Activated T-helper 2 cell treated with anti-CD3 and anti-CD28 coated beads, Interferon-gamma antibody, Interleukin-2, Interleukin-4, amounts not matched to agents 10 μg/mL and 5 μg/mL and 100 μg/mL, durations not matched to agents 14 hours and 24 hours and 36 hours (primary cell): ENCODE results near the gene F13A1. TPM values are rescaled to one million over a fixed set of nuclear protein-coding genes. Genes with fewer than 3 reads are reported as not detected.

ENCODE experiments used
- DNase-seq: peaks from one replicate; pipeline ENCODE4 v3.0.0; 2021; ENCODE audit warnings: low spot score
- H3K27ac Mint-ChIP-seq: one replicate; pipeline ENCODE4 v1.8.0; 2021; ENCODE audit warnings: mixed read lengths
- H3K27me3 Mint-ChIP-seq: one replicate; pipeline ENCODE4 v1.8.0; 2021; ENCODE audit warnings: low read depth, mixed read lengths
- H3K36me3 Mint-ChIP-seq: one replicate; pipeline ENCODE4 v1.8.0; 2021; ENCODE audit warnings: low read depth, mixed read lengths
- H3K4me1 Mint-ChIP-seq: one replicate; pipeline ENCODE4 v1.8.0; 2021; ENCODE audit warnings: low read depth, mixed read lengths
- H3K4me3 Mint-ChIP-seq: one replicate; pipeline ENCODE4 v1.8.0; 2021; ENCODE audit warnings: low read depth, mild to moderate bottlenecking, moderate library complexity, mixed read lengths
- H3K9me3 Mint-ChIP-seq: one replicate; pipeline ENCODE4 v1.8.0; 2021; ENCODE audit warnings: mixed read lengths
- intact Hi-C: fragments of 100-400 bp; cut with micrococcal nuclease; formaldehyde crosslinking; loops from one replicate; pipeline ENCODE4 v1.15.1; 2023
- total RNA-seq: library from RNA; stranded (reverse); gene quantifications from 2 replicates; pipeline ENCODE4 v1.2.3, GENCODE V29; 2022

F13A1 gene
- total RNA-seq, 1 donor from 2014 or later, result not detected

DNA sequence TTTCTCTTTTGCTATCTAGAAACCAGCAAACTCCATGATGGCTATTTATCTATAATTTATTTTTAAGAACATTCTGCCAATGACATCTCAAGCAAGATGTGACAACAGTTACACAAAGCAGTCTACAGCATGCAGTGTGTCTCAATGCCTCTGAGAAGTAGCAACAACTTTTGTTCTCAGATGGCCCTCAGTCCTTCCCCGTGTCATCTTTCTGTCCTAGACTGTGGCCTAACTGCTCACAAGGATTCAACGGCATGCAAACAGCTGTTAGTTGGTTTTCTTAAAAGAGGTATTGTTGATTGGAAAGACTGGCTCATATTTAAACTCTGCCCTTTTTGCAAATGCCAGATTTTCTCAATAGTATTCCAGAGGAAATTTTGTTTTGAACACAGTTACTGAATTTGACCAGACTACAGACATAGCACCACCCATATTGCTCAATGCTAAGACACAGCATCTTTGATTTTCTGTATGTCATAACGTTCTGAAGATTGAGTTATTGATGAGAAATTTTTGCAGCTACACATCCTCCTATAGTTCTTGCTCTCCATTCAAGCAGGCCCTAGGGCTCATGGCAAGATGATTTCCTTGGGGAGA, 26.1 kb upstream of the F13A1 start:
- H3K36me3 Mint-ChIP-seq, result no peaks in the 10 kb centered on the region
- H3K9me3 Mint-ChIP-seq, result no peaks in the 10 kb centered on the region
- H3K4me3 Mint-ChIP-seq, result no peak overlapping the region
- H3K4me1 Mint-ChIP-seq, result no peaks in the 10 kb centered on the region
- H3K27ac Mint-ChIP-seq, result no peak overlapping the region
- intact Hi-C loops, result loop anchor here (10.0 kb wide), 1 partner anchor 198 kb away; no protein-coding TSS in a partner anchor
- DNase-seq, result no peak
- H3K27me3 Mint-ChIP-seq, result peaks cover 13% of the 10 kb centered on the region

GRCh38 chr6:6333501-6333900, 13.0 kb upstream of the F13A1 start:
- no peak for DNase-seq
- Mint-ChIP-seq H3K4me3 (no peak overlapping the region), H3K27ac (no peak overlapping the region), H3K36me3 (no peaks in the 10 kb centered on the region), H3K4me1 (no peaks in the 10 kb centered on the region), H3K9me3 (no peaks in the 10 kb centered on the region), H3K27me3 (peaks cover 3% of the 10 kb centered on the region)
- intact Hi-C loops, result no loop called here

DNA sequence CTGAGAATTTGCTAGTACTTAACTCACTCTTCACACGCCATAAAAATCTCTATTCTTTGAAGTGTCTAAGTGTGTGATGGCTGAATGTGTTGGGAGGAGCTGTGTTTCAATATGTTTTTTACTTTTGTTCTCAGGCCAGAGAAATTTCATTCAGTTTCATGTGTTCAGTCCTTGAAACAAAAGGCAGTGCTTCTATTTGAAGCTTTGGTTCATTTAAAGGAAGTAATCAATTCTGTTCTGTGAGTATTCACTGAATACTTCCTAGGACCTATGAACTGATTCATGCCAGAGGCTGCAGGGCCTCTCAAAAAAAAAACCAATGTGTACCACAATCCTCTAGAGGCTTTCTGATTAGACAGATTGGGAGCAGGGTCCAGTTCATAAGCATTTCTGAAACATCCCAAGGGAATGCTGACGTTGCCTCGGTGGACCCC, 12.4 kb upstream of the F13A1 start:
- no peaks in the 10 kb centered on the region for H3K4me1 Mint-ChIP-seq

GRCh38 chr6:6331946-6332601, 11.6 kb upstream of the F13A1 start:
- no peak for DNase-seq
- Mint-ChIP-seq H3K4me3 (no peak overlapping the region), H3K27me3 (peaks cover 3% of the 10 kb centered on the region), H3K36me3 (no peaks in the 10 kb centered on the region), H3K27ac (no peak overlapping the region), H3K4me1 (no peaks in the 10 kb centered on the region), H3K9me3 (no peaks in the 10 kb centered on the region)
- intact Hi-C loops, result no loop called here

More for the DNA sequence above, 12.4 kb upstream of the F13A1 start:
- DNase-seq, result no peak
- Mint-ChIP-seq H3K27me3 (peaks cover 3% of the 10 kb centered on the region), H3K36me3 (no peaks in the 10 kb centered on the region), H3K4me3 (no peak overlapping the region), H3K9me3 (no peaks in the 10 kb centered on the region), H3K27ac (no peak overlapping the region)
- intact Hi-C loops, result no loop called here

GRCh38 chr6:6331393-6331792, 10.9 kb upstream of the F13A1 start:
- H3K27ac Mint-ChIP-seq, result no peak overlapping the region
- H3K4me3 Mint-ChIP-seq, result no peak overlapping the region
- no peaks in the 10 kb centered on the region for H3K36me3 Mint-ChIP-seq
- no peaks in the 10 kb centered on the region for H3K9me3 Mint-ChIP-seq
- no peaks in the 10 kb centered on the region for H3K4me1 Mint-ChIP-seq
- peaks cover 3% of the 10 kb centered on the region for H3K27me3 Mint-ChIP-seq
- no peak for DNase-seq
- intact Hi-C loops, result no loop called here

GRCh38 chr6:6330407-6330806, 9.9 kb upstream of the F13A1 start:
- H3K9me3 Mint-ChIP-seq, result no peaks in the 10 kb centered on the region
- no peak overlapping the region for H3K4me3 Mint-ChIP-seq
- no peaks in the 10 kb centered on the region for H3K4me1 Mint-ChIP-seq
- intact Hi-C loops, result no loop called here
- H3K27ac Mint-ChIP-seq, result no peak overlapping the region
- no peak for DNase-seq
- H3K36me3 Mint-ChIP-seq, result no peaks in the 10 kb centered on the region
- peaks cover 3% of the 10 kb centered on the region for H3K27me3 Mint-ChIP-seq

- DNase-seq, result no peak
- intact Hi-C loops, result no loop called here
- peaks cover 3% of the 10 kb centered on the region for H3K27me3 Mint-ChIP-seq
- H3K27ac Mint-ChIP-seq, result no peak overlapping the region
- no peaks in the 10 kb centered on the region for H3K4me1 Mint-ChIP-seq
- no peaks in the 10 kb centered on the region for H3K36me3 Mint-ChIP-seq
- H3K4me3 Mint-ChIP-seq, result no peak overlapping the region
- H3K9me3 Mint-ChIP-seq, result no peaks in the 10 kb centered on the region
Observed at GRCh38 chr6:6328451-6328850, 8.0 kb upstream of the F13A1 start.

GRCh38 chr6:6323352-6323751, 2.9 kb upstream of the F13A1 start:
- no peaks in the 10 kb centered on the region for H3K36me3 Mint-ChIP-seq
- no peak for DNase-seq
- H3K9me3 Mint-ChIP-seq, result no peaks in the 10 kb centered on the region
- no peaks in the 10 kb centered on the region for H3K4me1 Mint-ChIP-seq
- H3K27me3 Mint-ChIP-seq, result peaks cover 39% of the 10 kb centered on the region
- no peak overlapping the region for H3K27ac Mint-ChIP-seq
- no peak overlapping the region for H3K4me3 Mint-ChIP-seq
- intact Hi-C loops, result no loop called here

DNA sequence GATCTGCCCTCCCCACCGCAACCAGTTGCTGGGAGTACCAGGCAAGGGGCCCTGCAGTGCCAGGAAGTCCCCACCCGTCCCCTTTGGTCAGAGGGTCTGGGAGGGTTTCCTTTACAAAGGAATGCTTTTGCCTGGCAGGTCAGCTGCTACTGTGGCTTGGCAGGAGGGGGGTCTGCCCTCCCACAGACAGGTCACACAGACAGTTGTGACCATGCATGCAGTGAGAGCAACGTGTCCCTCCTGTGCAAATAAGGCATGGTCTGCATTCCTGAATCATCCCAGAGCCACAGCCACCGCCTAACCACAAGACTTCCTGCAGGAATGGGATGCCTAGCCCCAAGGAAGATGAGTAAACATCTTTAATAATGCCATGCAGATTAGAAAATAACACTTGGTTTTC, 439 bp upstream of the F13A1 start:
- H3K27ac Mint-ChIP-seq, result no peak overlapping the region
- intact Hi-C loops, result no loop called here
- no peaks in the 10 kb centered on the region for H3K9me3 Mint-ChIP-seq

GRCh38 chr6:6317825-6318733, 2.4 kb downstream of the F13A1 start:
- Mint-ChIP-seq H3K4me3 (no peak overlapping the region), H3K27me3 (peaks cover 49% of the 10 kb centered on the region), H3K27ac (no peak overlapping the region), H3K36me3 (no peaks in the 10 kb centered on the region), H3K4me1 (no peaks in the 10 kb centered on the region), H3K9me3 (no peaks in the 10 kb centered on the region)
- intact Hi-C loops, result no loop called here
- no peak for DNase-seq

More for the DNA sequence above, 439 bp upstream of the F13A1 start:
- Mint-ChIP-seq H3K27me3 (peaks cover 44% of the 10 kb centered on the region), H3K36me3 (no peaks in the 10 kb centered on the region), H3K4me1 (no peaks in the 10 kb centered on the region), H3K4me3 (no peak overlapping the region)
- no peak for DNase-seq

GRCh38 chr6:6317386-6317785, 3.1 kb downstream of the F13A1 start:
- intact Hi-C loops, result no loop called here
- no peak for DNase-seq
- no peak overlapping the region for H3K4me3 Mint-ChIP-seq
- no peaks in the 10 kb centered on the region for H3K36me3 Mint-ChIP-seq
- no peak overlapping the region for H3K27ac Mint-ChIP-seq
- no peaks in the 10 kb centered on the region for H3K4me1 Mint-ChIP-seq
- H3K9me3 Mint-ChIP-seq, result no peaks in the 10 kb centered on the region
- peaks cover 44% of the 10 kb centered on the region for H3K27me3 Mint-ChIP-seq

- H3K36me3 Mint-ChIP-seq, result no peaks in the 10 kb centered on the region
- H3K27ac Mint-ChIP-seq, result no peak overlapping the region
- H3K4me1 Mint-ChIP-seq, result no peaks in the 10 kb centered on the region
- H3K27me3 Mint-ChIP-seq, result peaks cover 32% of the 10 kb centered on the region
- DNase-seq, result no peak
- no peaks in the 10 kb centered on the region for H3K9me3 Mint-ChIP-seq
- no peak overlapping the region for H3K4me3 Mint-ChIP-seq
- intact Hi-C loops, result no loop called here
Observed at GRCh38 chr6:6315660-6316059, 4.8 kb downstream of the F13A1 start.

DNA sequence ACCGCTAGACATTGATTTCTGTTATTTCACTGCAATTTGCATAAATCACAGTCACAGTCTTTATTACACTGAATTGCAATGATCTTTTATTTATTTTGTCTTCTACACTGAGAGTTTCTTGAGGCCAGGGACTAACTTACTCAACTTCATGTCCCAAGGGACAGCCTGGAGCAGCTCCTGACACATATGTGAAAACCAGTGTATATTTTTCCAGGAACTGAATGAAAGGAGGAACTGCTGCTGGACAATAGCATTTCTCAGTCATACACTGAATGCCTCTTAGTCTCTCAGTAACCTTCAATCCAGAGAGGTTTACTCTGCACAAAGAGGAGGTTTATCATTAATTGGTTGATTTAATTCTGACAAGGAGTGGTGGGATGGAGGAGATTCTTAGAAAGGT, 5.9 kb downstream of the F13A1 start:
- no peaks in the 10 kb centered on the region for H3K9me3 Mint-ChIP-seq
- DNase-seq, result no peak
- H3K27ac Mint-ChIP-seq, result no peak overlapping the region
- H3K4me3 Mint-ChIP-seq, result no peak overlapping the region
- no peaks in the 10 kb centered on the region for H3K36me3 Mint-ChIP-seq
- peaks cover 26% of the 10 kb centered on the region for H3K27me3 Mint-ChIP-seq
- intact Hi-C loops, result no loop called here
- H3K4me1 Mint-ChIP-seq, result no peaks in the 10 kb centered on the region
